Measurements from ENCODE around the gene FANCC. TPM values are rescaled to one million over a fixed set of nuclear protein-coding genes. Genes with fewer than 3 reads are reported as not detected.

The FANCC gene
- total RNA-seq, 2 donors from 2014 or later, result 7.5 to 12.5 TPM

- no peak for TF ChIP-seq POLR2A (IDR thresholded peaks at IDR 0.05)
- no peak for TF ChIP-seq CTCF (IDR thresholded peaks at IDR 0.05)
- Histone ChIP-seq H3K9me3 (no peaks in the 10 kb centered on the region), H3K27ac (no peak overlapping the region), H3K4me1 (peaks cover 57% of the 10 kb centered on the region), H3K4me3 (no peak overlapping the region), H3K27me3 (no peaks in the 10 kb centered on the region), H3K36me3 (replicated peaks in 1 of 2; ENCODE audit: insufficient read depth in 1 of 2, low read depth in 2 of 2) (no peaks in the 10 kb centered on the region)
- ATAC-seq (no peak), DNase-seq (no peak)
- WGBS, 2 donors, result 90 to 98% methylated on average over 7 to 12 of the region's 12 CpGs
- intact Hi-C loops (cut with DNase I), result no loop called here
Measured at GRCh38 chr9:95096381-95096780, 221.1 kb downstream of the FANCC start.

- Histone ChIP-seq H3K36me3 (replicated peaks in 1 of 2; ENCODE audit: insufficient read depth in 1 of 2, low read depth in 2 of 2) (no peaks in the 10 kb centered on the region), H3K4me3 (no peak overlapping the region), H3K9me3 (no peaks in the 10 kb centered on the region), H3K27ac (peak overlapping the region in 1 of 4 donors; percentile 22), H3K4me1 (peaks cover 57% of the 10 kb centered on the region), H3K27me3 (no peaks in the 10 kb centered on the region)
- DNase-seq (no peak), ATAC-seq (no peak)
- TF ChIP-seq POLR2A (IDR thresholded peaks at IDR 0.05), result no peak
- no peak for TF ChIP-seq CTCF (IDR thresholded peaks at IDR 0.05)
- WGBS, 2 donors, result 82 to 87% methylated on average over 22 of the region's 22 CpGs
- intact Hi-C loops (cut with DNase I), result no loop called here
Measured at GRCh38 chr9:95095641-95096355, 221.7 kb downstream of the FANCC start.

GRCh38 chr9:95094002-95094401, 223.5 kb downstream of the FANCC start:
- peak overlapping the region in 1 of 4 donors; percentile 22 for H3K27ac ChIP-seq
- TF ChIP-seq POLR2A (IDR thresholded peaks at IDR 0.05), result no peak
- no peak for TF ChIP-seq CTCF (IDR thresholded peaks at IDR 0.05)
- H3K4me1 ChIP-seq, result peaks cover 57% of the 10 kb centered on the region
- no peaks in the 10 kb centered on the region for H3K27me3 ChIP-seq
- H3K9me3 ChIP-seq, result no peaks in the 10 kb centered on the region
- 80% methylated on average over 10 of the region's 10 CpGs for WGBS, 2 donors
- DNase-seq (no peak), ATAC-seq (no peak)
- intact Hi-C loops (cut with DNase I), result no loop called here
- no peak overlapping the region for H3K4me3 ChIP-seq
- no peaks in the 10 kb centered on the region for H3K36me3 ChIP-seq (replicated peaks in 1 of 2; ENCODE audit: insufficient read depth in 1 of 2, low read depth in 2 of 2)

- H3K4me3 ChIP-seq, result no peak overlapping the region
- peaks cover 57% of the 10 kb centered on the region for H3K4me1 ChIP-seq
- no peaks in the 10 kb centered on the region for H3K36me3 ChIP-seq (replicated peaks in 1 of 2; ENCODE audit: insufficient read depth in 1 of 2, low read depth in 2 of 2)
- peak overlapping the region in 1 of 4 donors; percentile 44 for H3K27ac ChIP-seq
- TF ChIP-seq POLR2A (IDR thresholded peaks at IDR 0.05) (no peak), CTCF (IDR thresholded peaks at IDR 0.05) (no peak)
- ATAC-seq (no peak), DNase-seq (peak in 1 of 4 donors; percentile 14)
- 62 to 83% methylated on average over 16 of the region's 16 CpGs for WGBS, 2 donors
- H3K9me3 ChIP-seq, result no peaks in the 10 kb centered on the region
- H3K27me3 ChIP-seq, result no peaks in the 10 kb centered on the region
- intact Hi-C loops (cut with DNase I), result no loop called here
Measured at GRCh38 chr9:95093586-95093985, 223.9 kb downstream of the FANCC start.

Measured in body of pancreas (tissue), 4 donors.